Heart right ventricle (tissue), 16 donors: Measurements from ENCODE around the gene GPRIN3. TPM values are rescaled to one million over a fixed set of nuclear protein-coding genes. Genes with fewer than 3 reads are reported as not detected.

ENCODE experiments used
- ATAC-seq, 8 donors: fragments of 200-7000 bp; cut with Tn5 transposase; one replicate each; pipeline ENCODE4 v1.9.1; 2020; ENCODE audit warnings: mild to moderate bottlenecking in 8 of 8, moderate library complexity in 8 of 8, moderate number of reproducible peaks in 1 of 8
- DNase-seq, 2 donors: peaks; one replicate each; pipeline ENCODE4 v3.0.0-alpha.2; 2020
- H3K27ac ChIP-seq, 10 donors: fragments of 200-600 bp; sonication (generic) in 2 of 10; one replicate each; pipeline versions ENCODE4 v1.5.0 to v1.8.0; 2020 to 2022; ENCODE audit warnings: mild to moderate bottlenecking in 3 of 10
- H3K27me3 ChIP-seq, 7 donors: fragments of 200-600 bp; one replicate each; pipeline ENCODE4 v1.8.0; 2021 to 2022; ENCODE audit warnings: mild to moderate bottlenecking in 2 of 7
- H3K36me3 ChIP-seq, 9 donors: fragments of 200-600 bp; sonication (generic) in 1 of 9; one replicate each; pipeline versions ENCODE4 v1.5.0 to v1.8.0; 2020 to 2022; ENCODE audit warnings: mild to moderate bottlenecking in 2 of 9
- H3K4me1 ChIP-seq, 9 donors: fragments of 200-600 bp; sonication (generic) in 1 of 9; one replicate each; pipeline versions ENCODE4 v1.5.0 to v1.8.0; 2020 to 2022; ENCODE audit warnings: mild to moderate bottlenecking in 4 of 9
- H3K4me3 ChIP-seq, 10 donors: fragments of 200-600 bp; sonication (generic) in 2 of 10; one replicate each; pipeline versions ENCODE4 v1.5.0 to v1.8.0; 2020 to 2022; ENCODE audit warnings: mild to moderate bottlenecking in 7 of 10, moderate library complexity in 2 of 10
- H3K9me3 ChIP-seq, 11 donors: fragments of 200-600 bp in 10 of 11; sonication (generic) in 2 of 11; one replicate each; pipeline versions ENCODE4 v1.5.0 to v1.8.0; 2013 to 2022; ENCODE audit warnings: mild to moderate bottlenecking in 2 of 11, control low read depth in 1 of 11, moderate library complexity in 1 of 11
- WGBS, 2 donors: extraction: QIAGEN DNeasy Blood & Tissue Kit; methylation state at CpG; one replicate each; pipeline ENCODE4 v1.1.7; 2013; ENCODE audit warnings: inconsistent platforms in 1 of 2; 5-methylcytosine and 5-hydroxymethylcytosine counted together
- intact Hi-C, 10 donors: fragments of 100-400 bp; cut with DNase I; formaldehyde crosslinking; loops; one replicate each; pipeline versions ENCODE4 v1.11.1 to v1.14.2; 2022
- polyA plus RNA-seq, 2 donors: library from polyadenylated mRNA; stranded (reverse); fragments of 200-250 nt; gene quantifications; one replicate each; pipeline ENCODE4 v1.2.3, GENCODE V29; 2013
- total RNA-seq, 10 donors: library from RNA; stranded (reverse); fragmentation: NEBNext Ultra II Directional in 3 of 10; extraction: Animal tissue kit (Norgen Biotek cat#: 25700) in 3 of 10; gene quantifications; one replicate each; pipeline versions ENCODE4 v1.2.1 to v1.2.4, GENCODE V29; 2021 to 2023
- TF ChIP-seq, protein P1 (sequence below), 9 donors: fragments of 200-600 bp; sonication (generic) in 2 of 9; IDR thresholded peaks; one replicate each; pipeline versions ENCODE4 v1.5.0 to v1.8.0; 2021 to 2022; ENCODE audit warnings: antibody characterized with exemption in 9 of 9, mild to moderate bottlenecking in 5 of 9, moderate library complexity in 1 of 9
- donor health status: Arrhythmogenic right ventricular cardiomyopathy.
- donor health status: ischemic (EF 13 %, LVEDD 7.1; RV severe dilation, severe dysfunction).
- donor health status: healthy with polysubstance abuse.
- donor health status: DM: no; HTN: yes; CAD: no.
- donor health status: DM: no; HTN: no; CAD: no.
- donor health status: ischemic (EF 25% LVEDD 6.9; RV normal size, moderate dysfunction).
- donor health status: ischemic (EF 25% LVEDD 5.7; RV mildly dilated, moderate dysfunction).
- donor health status: healthy.
- donor health status: DM: yes; HTN: yes; CAD: no.
- donor health status: Ischemic cardiomyopathy.
- donor health status: ischemic (EF 35%, LVEDD 5.7; RV mildly dilated, moderate dysfunction).
- donor health status: nonischemic (EF 11% LVEDD 7.7; RV severe dilation, severe dysfunction).
- donor health status: DM: yes; HTN: yes; CAD: no.
- donor health status: PGD.
- donor health status: ischemic (EF 29% LVEDD 5.4; RV normal size, mild dysfunction).
- donor health status: nonischemic (EF 23%, LVEDD 6.1; RV moderate dilation, normal function).

The GPRIN3 gene
- total and polyA plus RNA-seq, 12 donors, result 1.7 to 12.2 (median 9.5) TPM

DNA sequence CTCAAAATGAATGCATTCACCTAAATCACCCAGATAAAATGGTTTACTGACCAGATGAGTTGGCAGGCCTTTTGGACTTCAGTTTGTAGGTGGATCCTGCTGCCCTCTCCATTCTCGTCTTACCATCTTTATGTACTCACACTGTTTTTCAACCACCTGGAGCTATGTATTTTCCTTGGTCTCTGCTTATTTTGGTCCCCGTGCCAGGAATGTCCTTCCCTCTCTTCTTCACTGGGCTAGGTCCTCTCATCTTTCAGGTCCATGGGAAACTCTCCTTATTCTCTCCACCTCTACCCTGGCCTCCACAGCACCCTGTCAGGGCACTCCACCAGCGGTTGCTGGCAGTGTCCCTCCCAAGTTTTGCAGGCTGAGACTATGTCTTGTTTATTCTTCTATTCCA lies 2.6 kb downstream of the GPRIN3 start:
- 52 to 59% methylated on average over 3 of the region's 3 CpGs for WGBS, 2 donors
- Histone ChIP-seq H3K4me3 (peak overlapping the region in 6 of 10 donors; percentile 76 to 87 (median 82)), H3K4me1 (peaks cover 0 to 72% (median 25%) of the 10 kb centered on the region in 9 donors), H3K36me3 (no peaks in the 10 kb centered on the region), H3K27ac (peak overlapping the region in 9 of 10 donors; percentile 15 to 93 (median 75)), H3K27me3 (peaks cover 0 to 7% (median 0%) of the 10 kb centered on the region in 7 donors), H3K9me3 (no peaks in the 10 kb centered on the region)
- intact Hi-C loops, result loop anchor here in 6 of 10 donors (5.0 to 10.0 kb wide), 5 partner anchors 60 to 130 kb away; no protein-coding TSS in a partner anchor
- no peak for DNase-seq
- ATAC-seq, result no peak
- TF ChIP-seq, protein P1, sequence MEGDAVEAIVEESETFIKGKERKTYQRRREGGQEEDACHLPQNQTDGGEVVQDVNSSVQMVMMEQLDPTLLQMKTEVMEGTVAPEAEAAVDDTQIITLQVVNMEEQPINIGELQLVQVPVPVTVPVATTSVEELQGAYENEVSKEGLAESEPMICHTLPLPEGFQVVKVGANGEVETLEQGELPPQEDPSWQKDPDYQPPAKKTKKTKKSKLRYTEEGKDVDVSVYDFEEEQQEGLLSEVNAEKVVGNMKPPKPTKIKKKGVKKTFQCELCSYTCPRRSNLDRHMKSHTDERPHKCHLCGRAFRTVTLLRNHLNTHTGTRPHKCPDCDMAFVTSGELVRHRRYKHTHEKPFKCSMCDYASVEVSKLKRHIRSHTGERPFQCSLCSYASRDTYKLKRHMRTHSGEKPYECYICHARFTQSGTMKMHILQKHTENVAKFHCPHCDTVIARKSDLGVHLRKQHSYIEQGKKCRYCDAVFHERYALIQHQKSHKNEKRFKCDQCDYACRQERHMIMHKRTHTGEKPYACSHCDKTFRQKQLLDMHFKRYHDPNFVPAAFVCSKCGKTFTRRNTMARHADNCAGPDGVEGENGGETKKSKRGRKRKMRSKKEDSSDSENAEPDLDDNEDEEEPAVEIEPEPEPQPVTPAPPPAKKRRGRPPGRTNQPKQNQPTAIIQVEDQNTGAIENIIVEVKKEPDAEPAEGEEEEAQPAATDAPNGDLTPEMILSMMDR (IDR thresholded peaks at IDR 0.05), result no peak

- H3K27me3 ChIP-seq, result peaks cover 0 to 7% (median 0%) of the 10 kb centered on the region in 7 donors
- peaks cover 0 to 83% (median 32%) of the 10 kb centered on the region in 9 donors for H3K4me1 ChIP-seq
- H3K36me3 ChIP-seq, result no peaks in the 10 kb centered on the region
- ATAC-seq (no peak), DNase-seq (no peak)
- 65 to 75% methylated on average over 3 of the region's 3 CpGs for WGBS, 2 donors
- peak overlapping the region in 1 of 10 donors; percentile 87 for H3K4me3 ChIP-seq
- peak overlapping the region in 9 of 10 donors; percentile 32 to 93 (median 75) for H3K27ac ChIP-seq
- intact Hi-C loops, result loop anchor here in 5 of 10 donors (5.0 to 10.0 kb wide), 4 partner anchors 47 to 131 kb away; no protein-coding TSS in a partner anchor
- TF ChIP-seq, protein P1 (IDR thresholded peaks at IDR 0.05), result no peak
- H3K9me3 ChIP-seq, result no peaks in the 10 kb centered on the region
These were observed 3.7 kb downstream of the GPRIN3 start for GRCh38 chr4:89303814-89304388.

DNA sequence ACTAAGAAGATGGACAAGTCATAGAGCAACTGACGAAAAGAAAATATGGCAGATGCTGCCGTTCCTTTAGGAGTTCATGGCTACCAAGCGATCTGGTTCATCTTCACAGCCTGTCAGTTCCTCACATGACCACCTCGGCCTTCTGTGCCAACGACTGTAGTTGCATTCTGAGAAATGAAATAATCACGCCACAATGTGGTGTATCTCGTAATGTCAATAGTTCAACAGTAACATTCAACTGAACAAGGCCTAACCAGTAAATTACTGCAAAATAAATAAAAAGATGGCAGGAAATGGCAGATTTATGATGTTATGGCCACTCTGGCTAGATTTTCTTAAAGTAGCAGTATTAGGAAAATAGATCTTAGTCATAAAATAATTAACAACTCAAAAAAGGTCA lies 4.4 kb downstream of the GPRIN3 start:
- ATAC-seq (peak in 4 of 8 donors; percentile 34 to 45 (median 40)), DNase-seq (peak in 1 of 2 donors; percentile 65)
- peak overlapping the region in 9 of 10 donors; percentile 37 to 93 (median 73) for H3K27ac ChIP-seq
- TF ChIP-seq, protein P1 (IDR thresholded peaks at IDR 0.05), result peak in 1 of 9 donors; percentile 13
- WGBS, 2 donors, result 44 to 54% methylated on average over 7 of the region's 7 CpGs
- peak overlapping the region in 1 of 10 donors; percentile 7 for H3K4me3 ChIP-seq
- peaks cover 0 to 87% (median 35%) of the 10 kb centered on the region in 9 donors for H3K4me1 ChIP-seq
- H3K36me3 ChIP-seq, result no peaks in the 10 kb centered on the region
- peaks cover 0 to 7% (median 0%) of the 10 kb centered on the region in 7 donors for H3K27me3 ChIP-seq
- intact Hi-C loops, result loop anchor here in 5 of 10 donors (5.0 to 10.0 kb wide), 4 partner anchors 46 to 132 kb away; no protein-coding TSS in a partner anchor
- H3K9me3 ChIP-seq, result no peaks in the 10 kb centered on the region

DNA sequence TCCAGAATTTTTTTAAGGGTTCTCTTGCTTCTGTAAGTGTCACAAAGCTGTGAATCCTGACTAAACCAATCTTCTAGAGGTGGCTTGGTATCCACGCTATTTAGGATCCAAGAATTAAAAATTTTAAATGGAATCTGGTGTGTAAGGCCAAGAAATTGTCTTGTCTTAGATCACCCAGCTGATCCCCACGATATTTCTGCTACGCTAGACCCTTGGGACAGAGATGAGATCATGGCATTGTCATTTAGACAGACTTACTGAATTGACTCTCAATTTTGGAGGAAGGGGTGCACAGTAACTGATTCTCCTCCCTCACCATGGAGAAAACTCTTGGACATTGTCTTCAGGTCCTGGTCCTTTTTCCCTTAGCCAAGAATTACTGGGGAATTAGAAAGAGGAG lies 5.7 kb downstream of the GPRIN3 start:
- Histone ChIP-seq H3K27me3 (no peaks in the 10 kb centered on the region), H3K4me3 (no peak overlapping the region), H3K9me3 (no peaks in the 10 kb centered on the region), H3K27ac (peak overlapping the region in 9 of 10 donors; percentile 6 to 93 (median 73)), H3K36me3 (no peaks in the 10 kb centered on the region), H3K4me1 (peaks cover 0 to 94% (median 38%) of the 10 kb centered on the region in 9 donors)
- no peak for DNase-seq
- intact Hi-C loops, result loop anchor here in 5 of 10 donors (5.0 to 10.0 kb wide), 4 partner anchors 45 to 133 kb away; no protein-coding TSS in a partner anchor
- peak in 1 of 8 donors; percentile 24 for ATAC-seq
- WGBS, 2 donors, result 38 to 50% methylated on average over 3 of the region's 3 CpGs
- TF ChIP-seq, protein P1 (IDR thresholded peaks at IDR 0.05), result no peak
